ENCODE data around the gene SERPINF2. TPM values are rescaled to one million over a fixed set of nuclear protein-coding genes. Genes with fewer than 3 reads are reported as not detected.

Gene SERPINF2
- total RNA-seq, 1 donor from 2014 or later, result 21.6 TPM

DNA sequence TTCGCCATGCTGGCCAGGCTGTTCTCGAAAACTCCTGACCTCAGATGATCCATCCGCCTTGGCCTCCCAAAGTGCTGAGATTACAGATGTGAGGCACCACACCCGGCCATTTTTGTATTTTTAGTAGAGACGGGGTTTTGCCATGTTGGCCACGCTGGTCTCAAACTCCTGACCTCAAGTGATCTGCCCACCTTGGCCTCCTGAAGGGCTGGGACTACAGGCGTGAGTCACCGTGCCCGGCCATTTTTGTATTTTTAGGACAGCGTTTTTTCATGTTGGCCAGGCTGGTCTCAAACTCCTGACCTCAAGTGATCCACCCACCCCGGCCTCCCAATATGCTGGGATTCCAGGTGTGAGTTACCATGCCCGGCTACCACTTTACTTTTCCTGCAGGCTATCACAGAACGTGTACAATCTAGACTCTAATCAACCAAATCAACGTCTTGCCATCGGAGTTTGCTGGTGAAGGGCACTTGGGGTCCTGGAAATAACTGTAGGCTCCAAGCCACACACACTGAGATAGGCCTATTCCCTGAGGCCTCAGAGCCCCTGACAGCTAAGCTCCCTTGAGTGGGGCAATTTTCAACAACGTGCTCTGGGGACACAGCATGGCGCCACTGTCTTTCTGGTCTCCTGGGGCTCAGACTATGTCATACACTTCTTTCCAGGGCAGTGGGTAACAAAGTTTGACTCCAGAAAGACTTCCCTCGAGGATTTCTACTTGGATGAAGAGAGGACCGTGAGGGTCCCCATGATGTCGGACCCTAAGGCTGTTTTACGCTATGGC, 31.9 kb downstream of the SERPINF2 start:
- Histone ChIP-seq H3K4me1 (peaks cover 24% of the 10 kb centered on the region), H3K36me3 (peaks cover 25% of the 10 kb centered on the region), H3K4me3 (no peak overlapping the region), H3K9me3 (no peaks in the 10 kb centered on the region), H3K27ac (peak overlapping the region; percentile 9), H3K27me3 (no peaks in the 10 kb centered on the region)
- TF ChIP-seq, protein P1, sequence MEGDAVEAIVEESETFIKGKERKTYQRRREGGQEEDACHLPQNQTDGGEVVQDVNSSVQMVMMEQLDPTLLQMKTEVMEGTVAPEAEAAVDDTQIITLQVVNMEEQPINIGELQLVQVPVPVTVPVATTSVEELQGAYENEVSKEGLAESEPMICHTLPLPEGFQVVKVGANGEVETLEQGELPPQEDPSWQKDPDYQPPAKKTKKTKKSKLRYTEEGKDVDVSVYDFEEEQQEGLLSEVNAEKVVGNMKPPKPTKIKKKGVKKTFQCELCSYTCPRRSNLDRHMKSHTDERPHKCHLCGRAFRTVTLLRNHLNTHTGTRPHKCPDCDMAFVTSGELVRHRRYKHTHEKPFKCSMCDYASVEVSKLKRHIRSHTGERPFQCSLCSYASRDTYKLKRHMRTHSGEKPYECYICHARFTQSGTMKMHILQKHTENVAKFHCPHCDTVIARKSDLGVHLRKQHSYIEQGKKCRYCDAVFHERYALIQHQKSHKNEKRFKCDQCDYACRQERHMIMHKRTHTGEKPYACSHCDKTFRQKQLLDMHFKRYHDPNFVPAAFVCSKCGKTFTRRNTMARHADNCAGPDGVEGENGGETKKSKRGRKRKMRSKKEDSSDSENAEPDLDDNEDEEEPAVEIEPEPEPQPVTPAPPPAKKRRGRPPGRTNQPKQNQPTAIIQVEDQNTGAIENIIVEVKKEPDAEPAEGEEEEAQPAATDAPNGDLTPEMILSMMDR (IDR thresholded peaks at IDR 0.05), result no peak
- intact Hi-C loops (cut with DNase I), result no loop called here
- no peak for DNase-seq
- ATAC-seq, result no peak

DNA sequence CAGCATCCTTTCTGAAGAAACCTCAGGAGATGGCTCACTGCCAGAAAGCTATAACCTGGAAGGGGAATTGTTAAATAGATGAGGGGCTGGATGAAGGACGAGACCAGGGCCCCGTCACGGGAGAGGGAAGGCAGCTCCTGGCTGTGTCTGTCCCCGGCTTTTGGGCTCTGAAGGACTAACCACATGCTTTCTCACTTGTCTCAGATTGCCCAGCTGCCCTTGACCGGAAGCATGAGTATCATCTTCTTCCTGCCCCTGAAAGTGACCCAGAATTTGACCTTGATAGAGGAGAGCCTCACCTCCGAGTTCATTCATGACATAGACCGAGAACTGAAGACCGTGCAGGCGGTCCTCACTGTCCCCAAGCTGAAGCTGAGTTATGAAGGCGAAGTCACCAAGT, 33.7 kb downstream of the SERPINF2 start:
- Histone ChIP-seq H3K4me1 (peaks cover 33% of the 10 kb centered on the region), H3K4me3 (no peak overlapping the region), H3K27me3 (no peaks in the 10 kb centered on the region), H3K9me3 (no peaks in the 10 kb centered on the region), H3K27ac (no peak overlapping the region), H3K36me3 (peaks cover 25% of the 10 kb centered on the region)
- ATAC-seq, result no peak
- TF ChIP-seq, protein P1 (IDR thresholded peaks at IDR 0.05), result no peak
- intact Hi-C loops (cut with DNase I), result no loop called here
- no peak for DNase-seq

DNA sequence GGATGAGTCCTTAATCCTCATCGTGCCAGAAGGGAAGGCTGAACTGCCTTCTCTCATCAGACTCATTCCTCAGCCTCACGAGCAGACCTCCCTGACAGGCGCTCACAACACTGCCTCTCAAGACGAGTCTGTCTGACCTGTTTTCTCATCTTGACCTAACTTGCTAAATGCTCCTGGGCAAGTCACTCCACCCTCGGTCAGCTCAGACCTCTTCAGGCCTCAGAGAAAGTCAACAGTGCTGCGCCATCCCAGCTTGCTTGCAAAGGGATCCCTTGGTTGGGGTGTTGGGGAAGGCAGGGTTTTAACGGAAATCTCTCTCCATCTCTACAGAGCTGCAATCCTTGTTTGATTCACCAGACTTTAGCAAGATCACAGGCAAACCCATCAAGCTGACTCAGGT, 34.2 kb downstream of the SERPINF2 start:
- no peak overlapping the region for H3K4me3 ChIP-seq
- intact Hi-C loops (cut with DNase I), result no loop called here
- H3K9me3 ChIP-seq, result no peaks in the 10 kb centered on the region
- DNase-seq (no peak), ATAC-seq (no peak)
- peaks cover 25% of the 10 kb centered on the region for H3K36me3 ChIP-seq
- H3K4me1 ChIP-seq, result peaks cover 38% of the 10 kb centered on the region
- H3K27ac ChIP-seq, result no peak overlapping the region
- no peaks in the 10 kb centered on the region for H3K27me3 ChIP-seq
- TF ChIP-seq, protein P1 (IDR thresholded peaks at IDR 0.05), result no peak

DNA sequence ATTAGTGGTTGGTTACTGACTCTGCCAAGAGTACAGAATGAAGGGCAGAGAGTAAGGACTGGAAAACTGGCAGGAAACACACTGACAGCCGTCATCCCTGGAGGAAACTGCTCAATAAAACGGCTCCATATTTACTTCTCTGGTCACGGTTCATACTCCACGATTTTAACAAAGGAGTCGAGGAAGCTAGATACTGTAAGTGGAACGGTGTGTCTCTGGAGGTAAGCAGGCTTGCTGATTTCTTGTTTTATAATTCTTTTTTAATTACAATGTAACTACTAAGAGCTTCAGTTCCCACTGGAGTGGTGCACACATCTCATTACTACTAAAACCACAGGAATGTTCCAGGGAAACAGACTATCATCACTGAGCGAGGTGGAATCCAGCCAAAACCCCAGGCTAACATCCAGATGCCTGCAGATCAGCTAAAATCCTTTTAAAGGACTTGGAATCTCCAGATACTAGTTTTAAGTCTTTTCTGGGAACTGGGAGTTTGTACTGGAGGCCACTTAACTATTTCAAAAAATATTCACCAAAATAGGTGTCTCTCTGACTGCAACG, 37.0 kb downstream of the SERPINF2 start:
- Histone ChIP-seq H3K4me1 (peaks cover 53% of the 10 kb centered on the region), H3K36me3 (peaks cover 25% of the 10 kb centered on the region), H3K4me3 (no peak overlapping the region), H3K27ac (peak overlapping the region; percentile 99), H3K27me3 (no peaks in the 10 kb centered on the region), H3K9me3 (no peaks in the 10 kb centered on the region)
- ATAC-seq (peak; percentile 5), DNase-seq (no peak)
- TF ChIP-seq, protein P1 (IDR thresholded peaks at IDR 0.05), result no peak
- intact Hi-C loops (cut with DNase I), result loop anchor here (10.0 kb wide), 2 partner anchors 65 to 105 kb away; partner anchors contain the start of gene TLCD2

DNA sequence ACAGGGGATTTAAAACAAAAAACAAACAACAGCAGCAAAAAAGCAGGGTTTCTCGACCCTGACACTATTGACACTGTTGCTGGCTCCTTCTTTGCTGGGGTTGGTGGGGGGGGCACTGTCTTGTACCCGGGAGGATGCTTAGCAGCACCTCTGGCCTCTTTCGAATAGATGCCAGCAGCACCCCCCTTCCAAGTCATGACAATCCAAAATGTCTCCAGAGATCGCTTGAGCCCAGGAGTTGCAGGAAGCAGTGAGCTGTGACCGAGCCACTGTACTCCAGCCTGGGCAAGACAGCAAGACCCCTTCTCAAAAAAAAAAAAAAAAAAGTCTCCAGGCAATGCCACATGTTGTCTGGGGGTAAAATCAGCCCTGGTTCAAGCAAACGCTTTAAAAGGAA, 39.5 kb downstream of the SERPINF2 start:
- H3K27ac ChIP-seq, result peak overlapping the region; percentile 99
- peaks cover 25% of the 10 kb centered on the region for H3K36me3 ChIP-seq
- peaks cover 69% of the 10 kb centered on the region for H3K4me1 ChIP-seq
- no peaks in the 10 kb centered on the region for H3K9me3 ChIP-seq
- no peak overlapping the region for H3K4me3 ChIP-seq
- DNase-seq, result no peak
- no peaks in the 10 kb centered on the region for H3K27me3 ChIP-seq
- ATAC-seq, result no peak
- intact Hi-C loops (cut with DNase I), result loop anchor here (10.0 kb wide), 2 partner anchors 67 to 107 kb away; partner anchors contain the start of gene TLCD2
- TF ChIP-seq, protein P1 (IDR thresholded peaks at IDR 0.05), result no peak

Measured in upper lobe of right lung (tissue), 1 donor.